A673 (cell line): ENCODE measurements around the gene USP40. TPM values are rescaled to one million over a fixed set of nuclear protein-coding genes. Genes with fewer than 3 reads are reported as not detected.

ENCODE experiments used
- BruUV-seq: library from RNA; stranded (reverse); fragments of 400-500 nt; replicated peaks from 2 replicates; lab custom pipeline; 2021; lab: Mats Ljungman, UMichigan
- CTCF ChIA-PET: fragments of 300-600 bp; sonication (Branson Sonifier 250); formaldehyde crosslinking; loops from one replicate; lab custom pipeline; 2022; ENCODE audit warnings: antibody characterized with exemption; lab: Charles Lee
- POLR2A ChIA-PET: fragments of 300-600 bp; sonication (Branson Sonifier 250); formaldehyde crosslinking; loops from one replicate; lab custom pipeline; 2022; ENCODE audit warnings: antibody characterized with exemption; ENCODE audit not compliant: low non-redundant PET; lab: Charles Lee
- DNase-seq: peaks from one replicate; pipeline ENCODE4 v3.0.0-alpha.2; 2015; ENCODE audit warnings: low spot score
- H3K27ac ChIP-seq: fragments of 200-600 bp; sonication (generic); 2 replicates; pipeline ENCODE4 v1.5.1; 2016; ENCODE audit warnings: mixed run types, low read depth, mild to moderate bottlenecking, mixed read lengths, antibody characterized with exemption, low read length; ENCODE audit not compliant: poor library complexity, severe bottlenecking
- H3K27me3 ChIP-seq: fragments of 200-600 bp; sonication (generic); replicated peaks from 2 replicates; pipeline ENCODE4 v1.6.1; 2017; ENCODE audit warnings: mixed run types, low read depth, mild to moderate bottlenecking, mixed read lengths, antibody characterized with exemption, low read length; ENCODE audit not compliant: insufficient read depth, poor library complexity
- H3K36me3 ChIP-seq: fragments of 200-600 bp; sonication (generic); 2 replicates; pipeline ENCODE4 v1.6.1; 2016; ENCODE audit warnings: mixed run types, mild to moderate bottlenecking, mixed read lengths, antibody characterized with exemption, low read length; ENCODE audit not compliant: insufficient read depth, poor library complexity, severe bottlenecking
- H3K4me1 ChIP-seq: fragments of 200-600 bp; sonication (generic); 2 replicates; pipeline ENCODE4 v1.6.1; 2017; ENCODE audit warnings: mixed run types, mild to moderate bottlenecking, mixed read lengths, antibody characterized with exemption, low read length; ENCODE audit not compliant: insufficient read depth, poor library complexity, severe bottlenecking
- H3K4me3 ChIP-seq: fragments of 200-600 bp; sonication (generic); 2 replicates; pipeline ENCODE4 v1.5.1; 2016; ENCODE audit warnings: low read depth, mixed run types, mild to moderate bottlenecking, mixed read lengths, low read length; ENCODE audit not compliant: poor library complexity, severe bottlenecking
- H3K9me3 ChIP-seq: fragments of 200-600 bp; sonication (generic); 2 replicates; pipeline ENCODE4 v1.6.1; 2016; ENCODE audit warnings: mixed run types, low read depth, mild to moderate bottlenecking, mixed read lengths, antibody characterized with exemption, low read length; ENCODE audit not compliant: poor library complexity, severe bottlenecking
- CTCF ChIP-seq: fragments of 300-800, 200-600 bp; sonication (generic); conservative IDR thresholded peaks from 2 replicates; pipeline ENCODE4 v1.5.1; 2017; ENCODE audit warnings: low read depth, mild to moderate bottlenecking, antibody characterized with exemption, low read length, moderate library complexity, mixed read lengths
- EZH2 ChIP-seq: fragments of 200-600 bp; sonication (generic); IDR thresholded peaks from 2 replicates; pipeline ENCODE4 v1.6.1; 2017; ENCODE audit warnings: borderline replicate concordance, low read depth, mild to moderate bottlenecking, mixed read lengths, antibody characterized with exemption, low read length; ENCODE audit not compliant: poor library complexity, severe bottlenecking
- intact Hi-C: fragments of 100-400 bp; cut with micrococcal nuclease; formaldehyde crosslinking; loops from one replicate; pipeline ENCODE4 v1.10.0; 2022; ENCODE audit not compliant: unreplicated experiment
- total RNA-seq: library from RNA; stranded (reverse); gene quantifications from 2 replicates; pipeline ENCODE4 v1.2.3, GENCODE V29; 2021

Gene USP40
- total RNA-seq, 1 experiment from 2014 or later, result 29.6 TPM

GRCh38 chr2:233439191-233439590 is 127.4 kb downstream of the USP40 start:
- Histone ChIP-seq H3K4me3 (no peak overlapping the region), H3K27ac (no peak overlapping the region), H3K27me3 (no peaks in the 10 kb centered on the region), H3K9me3 (no peaks in the 10 kb centered on the region), H3K4me1 (peaks cover 4% of the 10 kb centered on the region), H3K36me3 (peaks cover 29% of the 10 kb centered on the region)
- TF ChIP-seq EZH2 (no peak), CTCF (no peak)
- peak; percentile 72 for DNase-seq
- no TSS peak for BruUV-seq
- ChIA-PET CTCF (no interaction called here), POLR2A (no interaction called here)
- intact Hi-C loops, result no loop called here

GRCh38 chr2:233438573-233439147 is 127.9 kb downstream of the USP40 start:
- Histone ChIP-seq H3K9me3 (no peaks in the 10 kb centered on the region), H3K36me3 (peaks cover 26% of the 10 kb centered on the region), H3K27ac (no peak overlapping the region), H3K4me1 (peaks cover 4% of the 10 kb centered on the region), H3K27me3 (no peaks in the 10 kb centered on the region), H3K4me3 (no peak overlapping the region)
- POLR2A ChIA-PET, result no interaction called here
- BruUV-seq, result no TSS peak
- no peak for TF ChIP-seq CTCF
- intact Hi-C loops, result no loop called here
- CTCF ChIA-PET, result no interaction called here
- DNase-seq, result no peak

DNA sequence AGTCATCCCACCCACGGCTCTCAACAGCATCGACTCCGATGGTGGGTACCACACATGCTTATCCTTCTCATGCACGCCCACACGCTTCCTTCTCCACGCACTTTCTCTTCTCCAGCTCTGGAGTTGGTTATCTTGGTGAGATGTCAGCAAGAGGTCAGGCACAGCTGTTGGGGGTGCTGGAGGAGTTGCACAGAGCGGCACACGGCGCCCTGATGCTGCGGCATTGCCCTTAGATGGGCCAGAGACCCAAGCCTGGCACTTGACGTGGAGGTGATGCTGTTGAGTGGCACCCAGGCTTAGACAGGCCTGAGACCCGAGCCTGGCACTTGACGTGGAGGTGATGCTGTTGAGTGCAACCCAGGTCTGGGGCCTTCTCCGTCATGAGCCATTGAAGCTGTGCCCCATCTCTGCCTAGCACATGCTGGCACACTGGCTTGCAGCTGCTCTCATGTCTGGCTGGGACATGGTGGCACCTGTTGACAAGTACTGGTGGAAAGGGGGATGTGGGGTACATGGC is 129.1 kb downstream of the USP40 start:
- intact Hi-C loops, result no loop called here
- Histone ChIP-seq H3K9me3 (no peaks in the 10 kb centered on the region), H3K27me3 (no peaks in the 10 kb centered on the region), H3K4me3 (no peak overlapping the region), H3K27ac (no peak overlapping the region), H3K36me3 (peaks cover 25% of the 10 kb centered on the region), H3K4me1 (peaks cover 4% of the 10 kb centered on the region)
- ChIA-PET POLR2A (no interaction called here), CTCF (no interaction called here)
- DNase-seq, result no peak
- BruUV-seq, result no TSS peak
- no peak for TF ChIP-seq EZH2
- no peak for TF ChIP-seq CTCF
